ENCODE data around the gene TSPAN13. TPM values are rescaled to one million over a fixed set of nuclear protein-coding genes. Genes with fewer than 3 reads are reported as not detected.
A peak's percentile ranks its signal among the peaks of the same experiment; 100 is the strongest.

Gene TSPAN13
- total RNA-seq, 1 experiment from 2014 or later = 208 TPM

DNA sequence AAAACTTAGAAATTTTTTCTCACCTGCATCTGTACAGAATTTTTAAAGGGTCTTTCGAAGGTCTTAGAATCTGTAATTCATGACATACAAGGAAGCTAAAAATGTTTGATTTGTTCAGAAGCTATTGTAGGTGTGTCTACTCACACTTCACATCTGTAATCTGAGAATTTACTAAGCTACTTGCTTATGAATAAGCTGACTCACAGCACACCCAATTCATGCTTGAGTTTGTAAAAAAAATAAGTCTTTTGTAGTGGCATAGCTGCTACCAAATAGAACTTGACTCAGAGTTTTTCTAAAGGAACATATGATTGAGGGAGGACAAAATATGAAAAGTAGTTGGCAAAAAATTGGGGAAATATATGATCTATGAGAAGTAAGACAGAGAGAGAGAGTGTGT, 64.0 kb downstream of the TSPAN13 start:
- DNase-seq = no peak
- Histone ChIP-seq H3K9me3 (no peaks in the 10 kb centered on the region; the same call in 1 of the 2 replicates), H3K36me3 (ENCODE audit: control insufficient read depth, insufficient read depth, low read length) (no peaks in the 10 kb centered on the region), H3K4me3 (ENCODE audit: low read depth, low read length) (no peak overlapping the region), H3K4me1 (peaks cover 20% of the 10 kb centered on the region), H3K27me3 (replicated peaks; ENCODE audit: control insufficient read depth, insufficient read depth, low read length) (no peaks in the 10 kb centered on the region)
- H3K9me3 Mint-ChIP-seq (ENCODE audit: unreplicated experiment) = no peaks in the 10 kb centered on the region
- intact Hi-C loops (cut with micrococcal nuclease; ENCODE audit: unreplicated experiment) = no loop called here
- CTCF ChIA-PET = no interaction called here
- TF ChIP-seq, protein P1, sequence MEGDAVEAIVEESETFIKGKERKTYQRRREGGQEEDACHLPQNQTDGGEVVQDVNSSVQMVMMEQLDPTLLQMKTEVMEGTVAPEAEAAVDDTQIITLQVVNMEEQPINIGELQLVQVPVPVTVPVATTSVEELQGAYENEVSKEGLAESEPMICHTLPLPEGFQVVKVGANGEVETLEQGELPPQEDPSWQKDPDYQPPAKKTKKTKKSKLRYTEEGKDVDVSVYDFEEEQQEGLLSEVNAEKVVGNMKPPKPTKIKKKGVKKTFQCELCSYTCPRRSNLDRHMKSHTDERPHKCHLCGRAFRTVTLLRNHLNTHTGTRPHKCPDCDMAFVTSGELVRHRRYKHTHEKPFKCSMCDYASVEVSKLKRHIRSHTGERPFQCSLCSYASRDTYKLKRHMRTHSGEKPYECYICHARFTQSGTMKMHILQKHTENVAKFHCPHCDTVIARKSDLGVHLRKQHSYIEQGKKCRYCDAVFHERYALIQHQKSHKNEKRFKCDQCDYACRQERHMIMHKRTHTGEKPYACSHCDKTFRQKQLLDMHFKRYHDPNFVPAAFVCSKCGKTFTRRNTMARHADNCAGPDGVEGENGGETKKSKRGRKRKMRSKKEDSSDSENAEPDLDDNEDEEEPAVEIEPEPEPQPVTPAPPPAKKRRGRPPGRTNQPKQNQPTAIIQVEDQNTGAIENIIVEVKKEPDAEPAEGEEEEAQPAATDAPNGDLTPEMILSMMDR (IDR thresholded peaks at IDR 0.05; ENCODE audit: insufficient read depth in 1 of 2, low read depth in 1 of 2, low read length in 1 of 2, severe bottlenecking in 1 of 2, unreplicated experiment in 1 of 2) = no peak
- POLR2A ChIA-PET = no interaction called here
- peaks cover 44% of the 10 kb centered on the region for H3K4me1 Mint-ChIP-seq (ENCODE audit: low read depth, unreplicated experiment)
- BruUV-seq (replicated peaks) = no TSS peak
- H3K4me3 Mint-ChIP-seq (ENCODE audit: unreplicated experiment) = no peak overlapping the region
- H3K27me3 Mint-ChIP-seq (ENCODE audit: insufficient read depth, unreplicated experiment) = no peaks in the 10 kb centered on the region
- H3K36me3 Mint-ChIP-seq (ENCODE audit: insufficient read depth, unreplicated experiment) = no peaks in the 10 kb centered on the region
- H3K27ac Mint-ChIP-seq (ENCODE audit: unreplicated experiment) = no peak overlapping the region

DNA sequence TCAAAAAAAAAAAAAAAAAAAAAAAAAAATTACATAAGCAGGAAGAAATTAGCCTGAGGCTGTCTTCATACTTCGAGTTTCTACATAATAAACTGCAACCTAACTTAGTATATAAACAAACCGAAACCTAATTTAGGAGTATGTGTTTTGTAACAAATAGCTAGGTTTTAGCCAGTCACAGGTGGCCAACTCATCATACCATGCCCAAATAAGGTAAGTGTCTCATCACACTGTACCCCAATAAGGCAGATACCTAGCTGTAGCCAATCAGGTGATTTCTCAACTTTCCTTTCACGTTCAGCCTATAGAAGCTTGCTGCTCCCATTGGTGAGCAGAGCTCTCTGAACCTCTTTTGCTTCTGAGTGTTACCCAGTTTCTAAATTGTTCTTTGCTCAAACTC, 65.2 kb downstream of the TSPAN13 start:
- ChIA-PET POLR2A (no interaction called here), CTCF (no interaction called here)
- Histone ChIP-seq H3K4me1 (peaks cover 17% of the 10 kb centered on the region), H3K9me3 (no peaks in the 10 kb centered on the region; the same call in 1 of the 2 replicates), H3K27me3 (replicated peaks; ENCODE audit: control insufficient read depth, insufficient read depth, low read length) (no peaks in the 10 kb centered on the region), H3K36me3 (ENCODE audit: control insufficient read depth, insufficient read depth, low read length) (no peaks in the 10 kb centered on the region), H3K4me3 (ENCODE audit: low read depth, low read length) (no peak overlapping the region)
- DNase-seq = no peak
- intact Hi-C loops (cut with micrococcal nuclease; ENCODE audit: unreplicated experiment) = no loop called here
- Mint-ChIP-seq H3K4me3 (ENCODE audit: unreplicated experiment) (no peak overlapping the region), H3K27ac (ENCODE audit: unreplicated experiment) (no peak overlapping the region), H3K27me3 (ENCODE audit: insufficient read depth, unreplicated experiment) (no peaks in the 10 kb centered on the region), H3K4me1 (ENCODE audit: low read depth, unreplicated experiment) (peaks cover 44% of the 10 kb centered on the region), H3K36me3 (ENCODE audit: insufficient read depth, unreplicated experiment) (no peaks in the 10 kb centered on the region), H3K9me3 (ENCODE audit: unreplicated experiment) (no peaks in the 10 kb centered on the region)
- TF ChIP-seq, protein P1 (IDR thresholded peaks at IDR 0.05; ENCODE audit: insufficient read depth in 1 of 2, low read depth in 1 of 2, low read length in 1 of 2, severe bottlenecking in 1 of 2, unreplicated experiment in 1 of 2) = no peak
- no TSS peak for BruUV-seq (replicated peaks)

- Mint-ChIP-seq H3K27ac (ENCODE audit: unreplicated experiment) (peak overlapping the region; percentile 71), H3K9me3 (ENCODE audit: unreplicated experiment) (peaks cover 3% of the 10 kb centered on the region), H3K27me3 (ENCODE audit: insufficient read depth, unreplicated experiment) (no peaks in the 10 kb centered on the region), H3K36me3 (ENCODE audit: insufficient read depth, unreplicated experiment) (no peaks in the 10 kb centered on the region), H3K4me3 (ENCODE audit: unreplicated experiment) (no peak overlapping the region), H3K4me1 (ENCODE audit: low read depth, unreplicated experiment) (peaks cover 26% of the 10 kb centered on the region)
- DNase-seq = no peak
- CTCF ChIA-PET = no interaction called here
- H3K27me3 ChIP-seq (replicated peaks; ENCODE audit: control insufficient read depth, insufficient read depth, low read length) = no peaks in the 10 kb centered on the region
- intact Hi-C loops (cut with micrococcal nuclease; ENCODE audit: unreplicated experiment) = loop anchor here (1.0 to 2.0 kb wide), 2 partner anchors 17 to 25 kb away; no protein-coding TSS in a partner anchor
- no peaks in the 10 kb centered on the region; the same call in 1 of the 2 replicates for H3K9me3 ChIP-seq
- no peaks in the 10 kb centered on the region for H3K36me3 ChIP-seq (ENCODE audit: control insufficient read depth, insufficient read depth, low read length)
- TF ChIP-seq, protein P1 (IDR thresholded peaks at IDR 0.05; ENCODE audit: insufficient read depth in 1 of 2, low read depth in 1 of 2, low read length in 1 of 2, severe bottlenecking in 1 of 2, unreplicated experiment in 1 of 2) = no peak
- no TSS peak for BruUV-seq (replicated peaks)
- POLR2A ChIA-PET = interaction anchor here (0.5 kb wide), 1 partner anchor 25 kb away, joined by 3 read pairs; no protein-coding TSS in a partner anchor
- no peak overlapping the region for H3K4me3 ChIP-seq (ENCODE audit: low read depth, low read length)
- peaks cover 17% of the 10 kb centered on the region for H3K4me1 ChIP-seq
These were observed 68.5 kb downstream of the TSPAN13 start for GRCh38 chr7:16822029-16822428.
